HG03442 (cell line): ENCODE measurements around the gene EVL.

Experiments used
- ATAC-seq: cut with Tn5 transposase; IDR thresholded peaks from one replicate; pipeline ENCODE4 v1.9.1; 2021; ENCODE audit warnings: mild to moderate bottlenecking, moderate library complexity; ENCODE audit not compliant: unreplicated experiment

EVL gene

DNA sequence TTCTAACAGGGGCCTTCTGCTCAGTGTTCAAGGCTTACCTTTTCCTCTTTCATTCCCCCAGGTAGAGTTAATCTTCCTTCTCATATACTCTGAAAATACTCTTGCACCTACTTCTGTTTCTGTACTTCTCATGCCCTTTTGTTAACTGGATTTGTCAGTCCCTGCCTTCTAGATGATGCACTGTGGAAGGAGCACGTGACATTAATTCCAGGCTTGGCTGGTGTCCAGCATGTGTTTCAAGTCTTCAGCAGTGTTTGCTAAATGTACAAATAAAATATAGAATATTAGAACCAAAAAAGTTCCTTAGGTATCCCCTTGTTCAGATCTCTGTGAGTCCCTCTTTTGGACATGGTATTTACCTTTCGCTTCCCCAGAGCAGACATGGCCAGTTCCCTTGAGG, 27.9 kb upstream of the EVL start:
- no peak for ATAC-seq

DNA sequence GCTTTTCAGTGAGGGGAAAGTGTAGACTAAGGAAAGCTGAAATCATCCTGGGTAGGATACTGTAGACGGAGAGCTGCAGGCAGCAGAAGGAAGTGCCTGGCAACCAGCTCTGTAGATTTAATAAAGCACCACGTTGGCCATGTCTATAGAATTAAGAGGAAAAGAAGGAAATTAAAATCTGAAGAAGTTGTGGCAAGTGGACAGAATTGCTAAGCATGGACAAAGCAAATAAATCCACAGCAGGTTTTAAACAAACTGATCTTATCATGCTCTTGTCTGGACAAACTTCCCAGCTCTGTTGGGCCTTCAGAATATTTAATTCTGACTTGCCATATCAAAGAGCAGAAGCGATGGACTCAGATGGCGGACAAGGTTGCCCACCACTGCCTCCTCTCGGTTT, 27.2 kb upstream of the EVL start:
- ATAC-seq, result no peak

DNA sequence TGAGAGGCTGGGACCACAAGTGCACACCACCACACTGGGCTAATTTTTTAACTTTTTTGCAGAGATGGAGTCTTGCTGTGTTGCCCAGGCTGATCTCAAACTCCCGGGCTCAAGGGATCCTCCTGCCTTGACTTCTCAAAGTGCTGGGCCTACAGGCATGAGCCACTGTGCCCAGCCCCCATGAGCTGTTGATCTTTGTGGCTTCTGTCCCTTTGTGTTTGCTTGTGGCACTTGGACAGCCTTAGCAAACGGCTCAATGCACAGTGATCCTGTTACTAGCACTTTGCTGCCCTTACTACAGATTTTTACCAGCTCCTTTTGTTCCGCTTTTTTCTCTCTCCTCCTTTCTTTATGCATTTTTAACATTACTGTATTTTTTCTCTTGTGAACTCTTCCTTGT, 25.3 kb upstream of the EVL start:
- no peak for ATAC-seq

DNA sequence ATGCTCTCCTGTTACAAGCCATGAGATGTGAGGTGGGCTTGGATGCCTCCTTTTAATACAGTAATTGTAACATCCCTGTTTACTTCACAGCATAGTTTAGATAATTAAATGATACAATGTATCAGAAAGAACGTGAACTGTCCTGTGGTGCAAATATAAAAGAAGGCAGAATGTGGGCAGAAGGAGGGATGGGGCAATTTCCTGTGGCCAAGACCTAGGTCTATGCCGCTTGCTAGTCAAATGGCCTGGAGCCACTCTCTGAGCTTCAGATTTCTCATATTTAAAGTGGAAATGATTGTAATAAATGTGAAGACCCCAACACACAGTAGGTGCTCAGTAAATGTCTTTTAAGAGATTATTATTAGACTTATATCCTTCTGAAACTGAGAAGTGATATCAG, 24.0 kb upstream of the EVL start:
- ATAC-seq, result no peak

DNA sequence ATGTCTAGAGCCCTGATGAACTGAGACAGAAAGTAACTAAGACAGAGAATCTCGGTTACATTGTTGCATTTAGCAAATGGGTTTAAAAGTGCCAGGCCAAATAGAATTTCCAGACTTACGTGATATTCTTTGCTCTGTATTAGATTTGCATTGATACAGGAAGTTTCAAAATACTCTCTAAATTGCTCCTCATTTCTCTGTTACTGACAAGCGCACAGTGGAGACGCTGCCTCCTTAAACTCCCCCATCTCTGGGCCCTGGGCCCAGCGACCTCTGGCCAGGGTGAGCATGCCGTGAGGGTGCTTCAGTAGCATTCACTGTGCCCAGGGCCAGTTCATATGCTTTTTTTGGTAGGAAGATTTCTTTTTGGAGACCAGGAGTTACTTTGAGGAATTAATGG, 22.9 kb upstream of the EVL start:
- no peak for ATAC-seq

DNA sequence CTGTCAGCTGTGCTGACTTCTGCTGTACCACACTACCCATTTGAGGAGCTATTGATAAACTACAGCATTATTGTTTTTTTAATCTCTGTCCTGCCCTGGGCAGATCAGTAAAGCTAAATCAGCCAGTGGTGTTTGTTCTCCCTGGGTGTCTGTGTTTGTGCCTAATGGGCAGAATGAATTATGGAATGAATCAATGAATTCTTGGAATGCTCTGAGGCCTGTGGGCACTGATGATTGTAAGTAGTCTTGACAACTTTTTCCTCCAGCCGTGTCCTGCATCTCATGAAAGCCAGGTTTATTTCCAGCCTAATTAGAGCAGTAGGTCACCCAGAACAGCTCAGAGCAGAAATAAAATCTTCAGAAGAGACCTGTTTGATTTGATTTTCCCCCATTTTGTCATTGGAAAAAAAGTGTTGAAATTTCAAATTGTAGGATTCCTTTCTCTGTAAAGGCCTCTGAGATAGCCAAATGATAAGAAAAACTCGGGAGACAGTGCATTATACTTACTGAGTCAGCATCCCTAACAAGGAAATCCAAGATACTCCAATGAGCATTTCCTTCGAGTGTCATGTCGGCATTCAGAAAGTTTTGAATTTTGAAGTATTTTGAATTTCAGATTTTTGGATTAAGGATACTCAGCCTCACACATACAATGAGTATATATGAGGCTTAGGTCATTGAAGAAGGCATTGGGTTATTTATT, 19.4 kb upstream of the EVL start:
- no peak for ATAC-seq

DNA sequence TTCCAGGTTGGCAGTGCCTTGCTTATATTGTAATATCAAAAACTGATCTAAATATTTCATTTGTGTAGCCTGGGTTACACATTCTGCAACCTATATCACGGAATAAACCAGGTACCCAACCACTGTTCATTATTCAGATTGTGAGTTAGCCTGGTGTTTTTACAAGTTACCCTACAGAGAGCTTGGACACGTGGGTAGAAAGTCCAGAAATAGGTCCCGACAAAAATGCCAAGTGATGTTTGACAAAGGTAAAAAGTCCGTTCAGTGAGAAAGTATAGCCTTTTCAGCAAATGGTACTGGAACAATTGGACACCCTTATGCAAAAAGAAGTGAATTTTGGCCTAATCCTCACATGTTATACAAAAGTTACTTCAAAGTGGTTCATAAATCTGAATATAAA, 17.6 kb upstream of the EVL start:
- no peak for ATAC-seq

DNA sequence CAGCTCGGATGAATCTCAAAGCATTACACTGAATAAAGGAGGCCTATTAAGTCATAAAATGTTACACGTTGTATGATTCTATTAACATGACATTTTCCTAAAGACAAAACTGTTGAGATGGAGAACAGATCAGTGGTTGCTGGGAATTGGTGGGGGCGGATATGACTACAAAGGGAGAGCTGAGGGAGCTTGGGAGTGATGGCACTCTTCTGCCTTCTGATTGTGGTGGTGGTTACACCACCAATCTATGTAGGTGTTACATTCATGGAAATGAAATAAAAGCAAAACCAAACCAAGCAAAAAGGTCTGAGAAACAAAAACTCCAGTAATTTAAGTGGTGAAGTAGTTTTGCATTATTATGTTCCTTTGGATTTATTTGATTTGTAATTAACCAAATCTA, 16.4 kb upstream of the EVL start:
- ATAC-seq, result no peak

DNA sequence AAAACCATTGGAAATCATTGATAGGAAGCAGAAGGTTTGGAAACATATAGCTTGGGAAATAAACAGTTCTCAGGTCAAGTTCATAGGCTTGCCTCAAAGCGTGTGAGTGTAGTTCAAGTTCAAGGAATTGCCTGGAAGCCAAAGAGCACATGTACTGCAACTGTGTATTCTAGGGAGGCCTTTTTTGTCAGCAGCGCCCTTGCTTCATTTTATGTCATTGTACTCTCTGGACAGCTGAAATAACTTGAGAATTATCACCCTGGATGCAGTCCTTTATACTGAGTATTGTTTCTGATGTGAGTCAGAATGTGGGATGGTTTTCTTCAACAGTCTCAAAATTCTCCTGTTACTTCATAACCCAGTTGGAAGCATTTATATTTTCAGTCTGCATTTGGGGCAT, 16.0 kb upstream of the EVL start:
- ATAC-seq, result no peak

DNA sequence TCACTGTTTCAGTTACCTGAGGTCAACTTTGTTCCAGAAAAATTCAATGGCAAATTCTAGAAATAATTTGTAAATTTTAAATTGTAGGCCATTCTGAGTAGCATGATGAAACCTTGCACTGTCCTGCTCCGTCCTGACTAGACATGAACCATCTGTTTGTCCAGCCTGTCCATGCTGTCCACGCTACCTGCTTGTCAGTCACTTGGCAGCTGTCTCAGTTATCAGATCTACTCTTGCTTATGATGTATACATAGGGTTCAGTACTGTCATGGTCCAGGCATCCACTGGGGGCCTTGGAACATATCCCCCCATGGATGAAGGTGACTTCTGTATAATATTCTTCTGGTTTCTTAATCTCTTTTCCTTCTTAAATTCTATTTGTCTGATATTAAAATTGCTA, 14.1 kb upstream of the EVL start:
- ATAC-seq, result no peak

DNA sequence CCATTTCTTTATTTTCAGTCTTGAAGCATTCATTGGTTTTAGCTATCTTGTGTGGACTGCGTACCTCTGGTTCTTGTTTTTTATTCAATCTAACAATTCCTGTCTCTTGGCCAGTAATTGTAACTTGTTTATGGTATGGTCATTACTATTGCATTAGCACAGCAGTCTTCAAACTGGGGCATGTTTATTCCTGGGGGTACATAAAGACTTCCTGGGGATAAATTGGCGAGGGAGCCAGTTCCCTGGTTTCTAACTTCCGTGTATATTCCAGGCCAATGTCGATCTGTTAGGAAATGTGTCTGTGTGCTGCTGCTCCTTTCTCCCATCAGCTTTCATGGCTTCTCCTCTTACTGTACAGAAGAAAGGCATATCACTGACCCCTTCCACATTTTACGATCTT, 13.7 kb upstream of the EVL start:
- no peak for ATAC-seq

DNA sequence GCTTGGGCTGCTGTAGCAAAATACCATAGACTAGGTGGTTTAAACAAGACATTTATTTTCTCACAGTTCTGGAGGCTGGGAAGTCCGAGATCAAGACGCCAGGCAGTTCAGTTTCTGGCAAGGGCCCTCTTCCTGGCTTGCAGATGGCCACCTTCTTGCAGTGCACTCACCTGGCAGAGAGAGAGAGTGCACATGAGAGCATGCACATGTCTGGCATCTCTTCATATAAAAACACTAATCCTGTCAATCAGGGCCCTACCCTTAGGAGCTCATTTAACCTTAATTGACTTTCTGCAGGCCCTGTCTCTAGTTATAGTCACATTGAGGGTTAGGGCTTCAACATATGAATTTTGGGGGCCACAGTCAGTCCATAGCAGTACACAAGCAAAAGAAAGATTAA, 12.4 kb upstream of the EVL start:
- ATAC-seq, result no peak

DNA sequence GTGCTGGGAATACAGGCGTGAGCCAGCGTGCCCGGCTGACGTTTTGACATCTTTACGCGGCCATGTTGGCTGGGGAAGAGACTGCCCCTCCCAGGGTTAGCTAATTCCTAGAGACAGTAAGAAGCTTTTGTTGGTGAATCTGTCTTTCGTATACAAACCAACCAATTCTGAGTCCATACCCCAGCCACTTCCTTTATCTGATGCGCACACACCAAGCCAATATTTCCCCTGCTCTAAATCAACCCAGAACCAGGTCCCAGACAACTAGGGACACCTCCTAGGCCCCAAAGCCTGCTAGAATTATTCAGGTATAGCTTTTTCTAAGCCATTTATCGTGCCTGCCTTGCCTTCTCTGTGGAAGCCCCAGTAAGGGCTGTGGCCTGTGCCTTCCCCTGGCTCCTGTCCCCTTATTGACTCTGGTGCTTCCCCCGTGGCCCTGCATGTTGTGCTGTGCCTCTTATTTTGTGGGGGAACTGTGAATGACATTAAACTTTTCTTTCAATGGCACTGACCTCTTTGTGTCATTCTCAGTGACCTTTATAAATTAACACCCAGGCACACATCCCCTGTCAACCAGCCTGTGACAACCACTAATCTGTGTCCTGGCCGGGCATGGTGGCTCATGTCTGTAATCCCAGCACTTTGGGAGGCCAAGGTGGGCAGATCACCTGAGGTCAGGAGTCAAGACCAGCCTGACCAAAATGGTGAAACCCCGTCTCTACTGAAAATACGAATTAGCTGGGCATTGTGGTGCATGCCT, 10.7 kb upstream of the EVL start:
- ATAC-seq, result no peak

DNA sequence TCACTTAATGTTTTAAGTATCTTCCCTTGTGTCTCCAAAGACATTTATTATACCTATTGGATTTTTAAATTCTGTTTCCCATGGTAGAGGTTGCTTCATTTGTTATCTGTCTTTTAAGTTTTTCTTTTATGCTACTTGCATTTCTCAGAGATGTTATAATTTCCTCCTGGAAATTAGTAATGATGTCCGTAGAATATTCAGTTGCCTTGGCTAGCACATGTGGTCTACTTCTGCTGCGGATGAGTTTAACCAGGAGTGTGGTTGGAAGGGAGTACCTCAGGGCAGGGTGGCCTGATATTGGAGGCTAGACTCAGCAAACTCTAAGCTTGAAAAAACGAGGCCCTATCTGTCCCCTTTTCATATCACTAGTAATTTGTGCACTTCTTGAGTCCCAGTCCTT, 8.8 kb upstream of the EVL start:
- no peak for ATAC-seq

DNA sequence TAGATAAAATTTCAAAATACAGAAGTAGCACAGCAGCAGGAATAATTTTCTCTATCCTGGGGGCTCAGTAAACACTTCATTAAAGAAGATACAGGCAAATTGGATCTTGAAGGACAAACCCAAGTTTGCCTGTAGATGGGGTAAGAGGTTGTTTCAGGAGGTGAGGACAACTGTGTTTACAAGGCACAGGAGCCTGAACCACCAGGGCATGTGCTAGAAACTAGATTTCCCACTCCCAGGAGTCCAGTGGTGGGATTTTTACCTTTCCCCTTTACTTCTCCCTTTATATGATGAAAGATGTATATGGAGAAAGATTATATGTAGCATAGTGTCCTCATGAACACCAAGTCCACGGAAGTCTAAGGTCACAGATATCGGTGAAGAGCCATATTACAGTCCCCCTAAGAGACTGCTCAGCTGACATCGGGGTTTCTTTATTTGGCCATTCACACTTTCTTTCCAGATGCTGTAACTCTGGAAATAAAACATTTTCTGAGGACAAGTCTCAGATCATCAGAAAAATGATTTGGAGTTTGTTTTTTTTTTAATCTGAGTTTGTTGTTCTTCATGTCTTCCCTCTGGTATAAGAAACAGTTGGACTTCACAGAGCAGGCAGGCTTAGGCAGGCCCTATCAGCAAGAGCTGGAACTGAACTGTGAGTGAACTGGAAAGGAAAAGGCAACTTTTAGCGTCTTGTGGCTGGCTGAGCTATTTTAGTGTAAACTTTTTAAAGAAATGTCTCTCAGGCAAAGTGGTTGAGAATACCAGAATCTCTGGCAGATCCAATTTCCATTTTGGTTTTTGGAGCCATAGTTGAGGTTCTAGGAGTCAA, 8.0 kb upstream of the EVL start:
- ATAC-seq, result no peak

DNA sequence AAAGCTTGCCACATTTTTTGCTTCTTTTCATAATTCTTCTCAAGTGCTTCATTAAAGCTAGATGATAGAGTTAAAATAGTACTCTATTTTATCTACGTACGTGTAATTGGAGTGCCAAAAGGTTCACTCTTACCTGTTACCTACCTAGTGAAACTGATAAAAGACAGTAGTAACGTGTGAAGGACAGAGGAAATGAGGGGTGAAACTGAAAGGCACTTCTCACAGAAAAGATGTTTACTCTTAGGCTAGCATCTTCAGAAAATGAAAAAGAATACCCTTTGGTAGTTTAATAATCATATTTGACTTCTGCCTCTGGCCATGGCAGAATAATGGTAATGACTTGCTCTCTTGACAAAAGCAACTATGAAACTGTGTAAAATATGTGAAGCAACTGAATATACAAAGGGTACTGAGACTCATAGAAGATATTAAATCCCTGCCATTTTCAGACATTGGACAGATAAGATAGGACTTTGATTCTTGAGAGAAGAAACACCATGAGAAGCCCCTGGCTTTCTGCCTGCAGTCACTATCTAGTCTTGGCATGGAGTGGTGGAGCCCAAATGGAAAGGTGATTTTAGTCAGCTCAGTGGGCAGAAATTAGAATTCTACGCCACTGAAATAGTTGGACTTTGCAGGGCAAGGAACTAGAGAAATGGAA, 6.3 kb upstream of the EVL start:
- peak; percentile 57 for ATAC-seq

DNA sequence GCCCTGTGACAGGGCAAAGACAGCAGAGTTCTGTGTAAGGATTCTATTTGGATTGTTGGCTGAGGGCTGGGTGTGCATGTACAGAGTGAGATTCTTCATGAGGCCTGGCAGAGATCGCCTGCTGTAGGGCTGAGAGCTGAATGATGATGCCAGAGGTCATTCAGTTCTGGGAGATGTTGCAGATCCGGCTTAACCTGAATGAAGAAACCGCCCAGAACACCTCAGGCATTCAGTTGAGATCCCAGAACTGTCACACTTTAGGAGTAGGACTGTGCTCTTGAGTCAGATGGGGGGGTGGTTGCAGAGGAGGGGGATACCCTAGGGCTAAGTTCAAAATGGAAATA, 5.8 kb upstream of the EVL start:
- ATAC-seq, result no peak

DNA sequence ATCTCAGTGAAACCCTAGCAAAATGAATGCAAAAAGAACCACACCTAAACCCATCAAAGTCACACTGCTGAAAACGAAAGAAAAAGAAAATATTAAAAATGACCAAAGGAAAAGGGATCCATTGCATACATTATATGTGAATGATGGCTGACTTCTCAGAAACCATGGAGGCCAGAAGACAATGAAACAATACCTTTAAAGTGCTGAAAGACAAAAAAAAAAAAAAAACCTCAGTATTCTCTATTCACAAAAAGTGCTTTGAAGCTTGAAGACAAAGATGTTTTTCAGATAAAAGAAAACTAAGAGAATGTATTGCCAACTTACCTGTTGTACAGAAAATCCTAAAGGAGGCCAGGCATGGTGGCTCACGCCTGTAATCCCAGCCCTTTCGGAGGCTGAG, 4.5 kb upstream of the EVL start:
- ATAC-seq, result no peak

DNA sequence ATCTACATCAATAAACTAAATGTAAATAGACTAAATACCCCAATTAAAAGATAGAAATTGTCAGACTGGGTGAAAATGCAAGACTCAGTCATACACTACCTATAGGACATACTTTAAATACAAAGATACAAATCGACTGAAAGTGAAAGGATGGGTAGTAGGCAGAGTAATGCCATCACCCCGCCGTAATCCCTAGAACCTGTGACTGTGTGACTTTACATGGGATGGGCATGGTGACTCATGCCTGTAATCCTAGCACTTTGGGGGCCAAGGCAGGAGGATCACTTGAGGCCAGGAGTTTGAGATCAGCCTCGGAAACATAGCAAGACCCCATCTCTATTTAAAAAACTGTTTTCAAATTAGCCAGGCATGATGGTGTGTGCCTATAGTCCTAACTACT, 2.6 kb upstream of the EVL start:
- ATAC-seq, result no peak

DNA sequence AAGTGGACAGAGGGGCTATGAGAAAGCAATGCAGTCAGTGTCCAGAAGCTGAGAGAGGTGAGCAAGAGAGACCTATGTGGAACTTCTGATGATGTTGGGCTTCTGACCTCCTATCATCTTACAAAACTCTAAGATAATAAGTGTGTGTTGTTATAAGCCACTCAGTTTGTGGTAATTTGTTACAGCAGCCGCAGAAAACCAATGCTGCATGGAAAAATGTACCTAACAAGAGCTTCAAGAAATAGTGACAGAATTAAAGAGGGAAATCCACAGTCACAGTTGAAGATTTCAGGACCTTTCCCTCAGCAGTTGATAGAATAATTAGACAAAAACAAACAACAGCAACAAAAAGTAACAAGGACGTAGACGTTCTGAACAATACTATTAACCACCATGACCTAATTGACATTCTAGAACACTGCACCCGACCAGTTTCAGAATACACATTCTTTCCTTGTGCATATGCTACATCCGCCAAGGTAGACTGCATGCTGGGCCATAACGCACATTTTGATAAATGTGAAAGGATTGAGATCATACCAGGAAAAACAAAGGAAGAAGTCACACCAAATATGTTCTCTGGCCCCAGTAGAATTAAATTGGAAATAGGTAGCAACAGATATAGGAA, 1.8 kb upstream of the EVL start:
- no peak for ATAC-seq
